ENCODE results near the gene MUSTN1.

The MUSTN1 gene

GRCh38 chr3:52784931-52785590 lies 49.8 kb downstream of the MUSTN1 start:
- DNase-seq (ENCODE audit: low spot score): no peak

GRCh38 chr3:52784021-52784621 lies 50.7 kb downstream of the MUSTN1 start:
- no peak for DNase-seq (ENCODE audit: low spot score)

- DNase-seq (ENCODE audit: low spot score): no peak
Observed at GRCh38 chr3:52783211-52783555, 51.6 kb downstream of the MUSTN1 start.

All from LoVo (cell line).